HG02840 (cell line): Measurements from ENCODE around the gene GLOD4.
"Not testable (repeated sequence)": the region's sequence is repeated elsewhere in the genome, so short reads cannot be mapped to it uniquely, and the experiment has no call there.

Experiments used
- ATAC-seq: cut with Tn5 transposase; IDR thresholded peaks from one replicate; pipeline ENCODE4 v1.9.1; 2021; ENCODE audit warnings: mild to moderate bottlenecking, moderate library complexity, moderate number of reproducible peaks; ENCODE audit not compliant: unreplicated experiment, low FRiP score

The GLOD4 gene

GRCh38 chr17:784143-784542, 2.1 kb upstream of the GLOD4 start:
- no peak for ATAC-seq

- ATAC-seq, result no peak
Measured at GRCh38 chr17:778096-778495, 4.0 kb downstream of the GLOD4 start.

GRCh38 chr17:774313-774584, 7.8 kb downstream of the GLOD4 start:
- no peak for ATAC-seq

GRCh38 chr17:773467-774312, 8.4 kb downstream of the GLOD4 start:
- no peak for ATAC-seq

- no peak for ATAC-seq
Measured at GRCh38 chr17:773016-773415, 9.1 kb downstream of the GLOD4 start.

- no peak for ATAC-seq
Measured at GRCh38 chr17:767076-767475, 15.0 kb downstream of the GLOD4 start.

GRCh38 chr17:760371-760770, 21.7 kb downstream of the GLOD4 start:
- ATAC-seq, result no peak

GRCh38 chr17:759964-760363, 22.1 kb downstream of the GLOD4 start:
- no peak for ATAC-seq

GRCh38 chr17:756010-756567, 26.0 kb downstream of the GLOD4 start:
- ATAC-seq, result not testable (repeated sequence)

GRCh38 chr17:755319-755961, 26.6 kb downstream of the GLOD4 start:
- ATAC-seq, result not testable (repeated sequence)

- ATAC-seq, result no peak
Measured at GRCh38 chr17:753418-753817, 28.7 kb downstream of the GLOD4 start.

GRCh38 chr17:752620-753219, 29.4 kb downstream of the GLOD4 start:
- peak; percentile 4 for ATAC-seq

- ATAC-seq, result peak; percentile 80
Measured at GRCh38 chr17:752002-752619, 30.0 kb downstream of the GLOD4 start, which contains the start of gene GEMIN4. TSS of gene GEMIN4 (minus strand) at chr17:752264. CDS start at chr17:752142, 122 bp downstream.

GRCh38 chr17:751269-752001, 30.6 kb downstream of the GLOD4 start:
- peak; percentile 31 for ATAC-seq

- no peak for ATAC-seq
Measured at GRCh38 chr17:750431-751037, 31.5 kb downstream of the GLOD4 start.

- not testable (repeated sequence) for ATAC-seq
Measured at GRCh38 chr17:749359-749758, 32.7 kb downstream of the GLOD4 start.

- not testable (repeated sequence) for ATAC-seq
Measured at GRCh38 chr17:748604-749003, 33.5 kb downstream of the GLOD4 start.

GRCh38 chr17:746783-747629, 35.1 kb downstream of the GLOD4 start:
- ATAC-seq, result no peak

- ATAC-seq, result no peak
Measured at GRCh38 chr17:746181-746580, 35.9 kb downstream of the GLOD4 start.
